Suppressor macrophage (primary cell): Measurements from ENCODE around the gene LBHD1.

Experiments
- DNase-seq, 4 experiments: peaks; one replicate each; pipeline ENCODE4 v3.0.0-alpha.2; 2020 to 2022

The LBHD1 gene

DNA sequence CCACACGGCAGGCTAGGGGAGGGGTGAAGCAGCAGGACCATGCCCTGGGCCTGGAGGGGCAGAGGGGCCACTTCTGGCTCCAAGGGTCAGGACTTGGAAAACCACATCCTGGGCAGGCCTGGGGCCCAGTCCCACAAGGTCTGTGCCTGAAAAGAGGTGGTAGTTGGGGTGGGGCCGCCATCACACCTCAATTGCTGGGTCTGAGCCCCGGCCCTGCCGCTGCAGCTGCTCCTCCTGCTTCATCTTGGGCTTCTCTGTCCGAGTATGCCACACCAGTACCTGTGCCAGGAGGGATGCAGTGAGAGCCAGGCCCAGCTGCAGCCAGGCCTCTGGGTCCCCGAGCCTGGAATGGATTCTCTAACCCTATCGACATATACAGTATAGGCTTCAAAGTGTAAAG, 56.5 kb downstream of the LBHD1 start:
- DNase-seq = no peak

GRCh38 chr11:62614275-62614674, 57.8 kb downstream of the LBHD1 start:
- DNase-seq = peak in 1 of 4 experiments; percentile 33

- no peak for DNase-seq
These were observed 58.7 kb downstream of the LBHD1 start for GRCh38 chr11:62613291-62613778.
